HG03575 (cell line): ENCODE data around the gene LTBP2.

ENCODE experiments used
- ATAC-seq: cut with Tn5 transposase; IDR thresholded peaks from one replicate; pipeline ENCODE4 v1.9.1; 2021; ENCODE audit not compliant: unreplicated experiment, insufficient number of reproducible peaks, low FRiP score; ENCODE audit errors: extremely low read depth

The LTBP2 gene

DNA sequence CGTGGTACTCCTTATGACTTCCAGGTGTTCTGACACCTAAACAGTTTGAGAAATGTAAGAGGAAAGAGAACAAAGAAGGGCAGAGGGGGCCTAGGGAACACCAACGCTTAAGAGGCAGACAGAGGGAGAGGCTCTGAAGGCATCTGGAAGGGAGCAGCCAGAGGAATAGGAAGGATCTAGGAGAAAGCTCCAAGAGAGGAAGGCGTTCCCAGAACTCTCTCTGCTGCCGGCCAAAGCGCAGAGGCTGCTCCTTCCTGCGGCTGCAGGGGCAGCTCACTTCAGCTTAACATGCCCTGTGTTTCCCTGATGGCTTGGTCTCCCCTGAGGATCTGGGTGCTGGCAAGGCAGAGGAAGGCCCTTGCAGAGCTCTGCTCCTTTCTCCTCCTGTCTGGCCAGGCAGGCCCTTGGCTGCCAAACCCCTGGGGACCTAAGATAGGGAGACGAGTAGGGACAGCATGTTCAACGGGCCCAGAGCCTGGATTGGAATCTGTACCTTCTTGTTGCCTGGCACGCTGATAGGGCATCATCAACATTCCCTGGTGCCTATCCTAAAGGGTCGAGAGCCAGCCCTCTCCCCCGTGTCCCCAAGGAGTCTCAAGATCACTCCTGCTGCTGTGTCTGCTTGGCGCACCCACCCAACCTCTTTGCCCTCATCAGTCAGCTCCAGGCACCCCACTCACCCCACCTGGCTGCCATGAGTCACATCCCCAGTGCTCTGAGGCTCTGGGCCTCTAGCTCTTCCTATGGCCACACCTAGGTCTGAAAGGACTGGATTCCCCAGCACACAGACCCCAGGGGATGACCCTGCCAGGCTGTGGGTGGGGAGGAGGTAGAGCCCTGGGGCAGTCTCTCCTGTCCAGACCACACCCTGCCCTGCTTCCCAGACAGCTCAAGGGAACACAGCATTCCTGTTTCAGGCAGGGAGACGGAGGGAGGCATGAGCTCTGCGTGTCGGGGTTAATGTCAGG is 45.6 kb downstream of the LTBP2 start:
- no peak for ATAC-seq

DNA sequence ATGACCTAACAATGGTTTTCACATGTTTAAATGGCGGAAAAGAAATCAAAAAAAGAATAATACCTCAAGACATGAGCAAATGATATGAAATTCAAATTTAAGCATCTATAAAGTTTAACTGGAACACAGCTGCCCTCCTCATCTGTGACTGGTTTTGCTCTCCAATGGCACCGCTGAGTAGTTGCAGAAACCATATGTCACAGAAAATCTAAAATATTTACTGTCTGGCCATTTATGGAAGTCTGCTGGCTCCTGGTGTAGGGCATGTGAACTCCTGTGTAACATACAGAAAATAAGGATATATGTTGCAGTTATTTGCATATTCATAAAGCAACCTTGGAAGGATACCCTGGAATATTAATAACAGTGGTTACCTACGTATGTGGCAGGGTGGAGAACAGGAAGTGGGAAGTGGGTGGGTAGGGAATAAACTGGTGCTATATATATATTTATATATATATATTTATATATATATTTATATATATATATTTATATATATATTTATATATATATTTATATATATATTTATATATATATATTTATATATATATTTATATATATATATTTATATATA is 48.4 kb downstream of the LTBP2 start:
- ATAC-seq = no peak

GRCh38 chr14:74563233-74563585 is 48.8 kb downstream of the LTBP2 start:
- ATAC-seq = no peak

- no peak for ATAC-seq
Observed at GRCh38 chr14:74562515-74563232, 49.4 kb downstream of the LTBP2 start.

GRCh38 chr14:74558655-74559054 is 53.4 kb downstream of the LTBP2 start:
- ATAC-seq = no peak

- no peak for ATAC-seq
Observed at GRCh38 chr14:74557691-74558090, 54.3 kb downstream of the LTBP2 start.

GRCh38 chr14:74555476-74556050 is 56.5 kb downstream of the LTBP2 start:
- no peak for ATAC-seq

DNA sequence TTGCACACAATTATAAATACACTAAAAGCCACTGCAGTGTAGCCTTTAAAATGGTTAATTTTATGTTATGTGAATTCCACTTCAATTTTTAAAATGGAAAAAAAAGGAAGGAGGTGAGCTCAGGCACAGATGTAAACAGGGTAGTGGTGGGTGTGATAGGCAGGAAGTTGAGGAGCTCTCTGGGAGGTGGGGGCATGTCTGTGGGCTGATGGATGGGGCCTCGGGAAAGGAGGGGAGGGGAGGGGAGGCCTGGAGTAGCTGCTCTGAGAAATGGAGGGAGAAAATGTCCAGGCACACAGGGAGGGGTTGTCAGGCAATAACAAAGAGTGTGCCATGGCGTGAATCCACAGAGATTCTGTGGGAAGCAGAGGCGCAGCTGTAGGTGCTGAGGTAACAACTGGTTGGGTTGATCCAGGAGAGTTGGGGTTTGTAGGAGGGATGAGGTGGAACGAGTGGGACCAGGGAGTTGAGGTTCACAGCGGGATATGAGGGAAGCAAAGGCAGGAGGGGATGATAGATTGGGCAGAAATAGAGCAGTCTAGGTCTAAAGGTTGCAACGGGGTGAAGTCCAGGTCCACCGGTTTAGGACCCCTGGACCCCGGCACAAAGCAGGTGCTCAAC is 57.2 kb downstream of the LTBP2 start:
- ATAC-seq = no peak

DNA sequence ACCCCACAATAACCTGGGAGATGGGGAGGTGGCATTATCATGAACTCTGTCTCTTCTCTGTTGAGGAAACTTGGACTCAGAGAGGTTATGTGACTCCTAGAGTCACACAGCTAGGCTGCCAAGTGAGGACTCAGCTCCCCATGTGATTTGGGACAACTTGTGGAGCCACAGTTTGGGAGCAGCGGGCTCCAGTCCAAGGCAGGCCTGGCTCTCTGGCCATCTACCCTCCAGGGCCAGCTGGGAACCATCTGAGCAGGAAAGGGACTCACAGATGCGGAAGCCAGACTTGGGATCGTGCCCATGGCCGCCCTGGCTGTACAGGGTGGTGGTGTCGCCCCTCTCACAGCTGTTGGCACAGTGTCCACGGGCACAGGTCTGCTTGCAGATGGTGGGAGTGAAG is 59.4 kb downstream of the LTBP2 start:
- ATAC-seq = no peak

DNA sequence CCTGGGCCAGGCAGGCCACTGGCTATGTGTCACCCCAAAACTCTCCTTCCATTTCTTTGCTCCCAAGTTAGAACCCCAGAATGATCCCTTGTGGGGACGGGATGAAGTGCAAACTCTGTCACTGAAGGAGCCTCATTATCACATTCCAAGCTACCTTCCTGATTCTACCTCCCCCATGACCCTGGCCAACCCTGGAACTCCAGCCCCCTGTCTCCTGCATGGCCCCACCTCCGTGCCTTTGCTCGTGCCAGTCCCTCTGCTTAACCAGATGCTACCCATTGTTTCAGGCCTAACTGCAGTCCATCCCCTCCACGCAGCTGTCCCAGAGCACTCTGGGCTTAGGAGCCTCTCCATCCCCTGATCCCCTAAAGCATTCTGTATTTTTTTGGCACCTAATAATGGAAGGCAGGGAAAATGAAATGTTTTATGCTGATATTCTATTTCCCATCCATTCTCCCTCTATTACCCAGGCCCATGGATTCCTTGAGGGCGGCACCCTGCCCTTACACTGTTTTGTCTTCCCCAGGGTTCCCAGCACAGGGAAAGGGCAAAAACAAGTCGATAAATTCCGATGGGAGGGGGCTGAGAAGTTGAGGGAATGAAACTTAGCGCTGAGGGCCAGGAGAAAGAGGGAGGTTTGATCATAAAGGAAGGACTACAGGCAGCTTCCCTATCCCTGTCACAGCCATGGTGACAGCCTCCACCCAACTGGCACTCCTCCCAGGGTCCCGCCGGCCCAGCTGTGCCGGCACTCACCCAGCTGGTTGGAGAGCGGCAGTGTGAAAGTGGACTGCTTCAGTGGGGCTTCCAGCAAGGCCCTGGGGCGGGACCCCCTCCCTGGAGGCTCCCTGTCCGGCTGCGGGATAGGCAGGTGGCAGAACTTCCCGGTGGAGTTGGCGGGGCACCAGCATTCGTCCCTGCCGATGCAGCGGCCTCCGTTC is 60.3 kb downstream of the LTBP2 start:
- ATAC-seq = no peak

DNA sequence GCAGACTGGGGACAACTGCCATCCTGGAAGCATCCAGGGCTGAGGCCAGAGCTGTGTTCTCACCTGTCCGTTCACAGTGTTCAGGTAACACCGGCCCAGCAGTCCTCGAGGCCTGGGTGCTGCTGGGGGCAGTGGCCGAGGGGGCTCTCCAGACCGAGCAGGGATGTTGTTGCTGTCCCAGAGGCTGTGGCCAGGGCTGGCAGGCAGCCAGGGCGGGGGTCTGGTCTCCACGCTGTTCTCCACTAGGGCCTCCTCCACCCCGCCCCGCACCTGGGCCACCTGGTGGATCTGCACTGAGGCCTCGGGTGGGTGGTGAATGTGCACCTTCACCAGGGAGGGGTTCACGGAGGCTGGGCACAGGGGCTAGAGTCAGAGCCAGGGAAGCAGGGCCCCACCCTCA is 61.0 kb downstream of the LTBP2 start:
- ATAC-seq = no peak

DNA sequence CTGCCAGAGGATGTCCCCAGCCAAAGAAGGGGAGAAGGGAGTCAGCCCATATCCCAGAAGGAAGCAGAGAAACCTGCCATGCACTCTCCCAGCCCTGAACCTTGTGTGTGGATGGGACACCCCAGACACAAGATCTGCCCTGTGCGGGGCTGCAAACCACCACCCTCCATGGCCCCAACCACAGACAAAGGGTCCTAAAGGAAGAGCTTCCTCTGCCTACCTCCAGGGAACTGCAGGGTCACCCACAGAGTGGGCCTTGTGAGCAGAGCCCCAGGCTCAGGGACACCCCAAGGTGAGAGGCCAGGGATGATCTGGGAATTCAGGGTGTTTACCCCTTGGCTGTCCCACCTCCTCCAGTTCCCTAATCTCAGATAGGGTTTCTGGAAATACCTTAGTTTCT is 62.0 kb downstream of the LTBP2 start:
- ATAC-seq = no peak

- ATAC-seq = no peak
Observed at GRCh38 chr14:74549588-74549987, 62.4 kb downstream of the LTBP2 start.

- ATAC-seq = no peak
Observed at GRCh38 chr14:74548881-74549280, 63.2 kb downstream of the LTBP2 start.

GRCh38 chr14:74547331-74547927 is 64.6 kb downstream of the LTBP2 start:
- ATAC-seq = no peak

GRCh38 chr14:74546416-74546815 is 65.6 kb downstream of the LTBP2 start:
- ATAC-seq = no peak

GRCh38 chr14:74545386-74545785 is 66.7 kb downstream of the LTBP2 start:
- ATAC-seq = no peak
